T47D (cell line): Measurements from ENCODE around the gene TTL.

Experiments
- DNase-seq, 2 experiments: peaks; one replicate each; pipeline versions ENCODE4 v3.0.0 to v3.0.0-alpha.2; 2011 to 2012; ENCODE audit warnings: low read depth in 1 of 2, low spot score in 1 of 2
- JUND ChIP-seq: IDR thresholded peaks from 2 replicates; pipeline ENCODE4 v1.6.1; 2012; ENCODE audit warnings: low read depth
- in situ Hi-C: cut with HindIII; loops from 2 replicates; pipeline ENCODE4 v1.10.0; 2016; ENCODE audit warnings: low sequenced_read_pairs, low pct_unique_long_range_greater_than_20kb

Gene TTL

DNA sequence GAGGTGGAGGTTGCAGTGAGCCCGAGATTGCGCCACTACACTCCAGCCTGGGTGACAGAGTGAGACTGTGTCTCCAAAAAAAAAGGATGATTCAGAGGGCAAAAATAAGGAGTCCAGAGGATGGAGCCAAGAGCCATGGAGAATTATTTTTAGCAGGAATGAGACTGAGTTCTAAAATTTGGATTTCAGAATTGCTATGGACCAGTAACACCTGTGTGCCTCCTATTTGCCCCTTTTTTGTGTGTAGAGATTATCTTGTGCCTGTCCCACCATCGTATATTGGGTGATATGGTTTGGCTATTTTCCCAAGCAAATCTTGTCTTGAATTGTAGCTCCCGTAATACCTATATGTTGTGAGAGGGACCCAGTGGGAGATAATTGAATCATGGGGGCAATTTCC, 32.1 kb upstream of the TTL start:
- no peak for DNase-seq
- in situ Hi-C loops: no loop called here
- no peak for TF ChIP-seq JUND

DNA sequence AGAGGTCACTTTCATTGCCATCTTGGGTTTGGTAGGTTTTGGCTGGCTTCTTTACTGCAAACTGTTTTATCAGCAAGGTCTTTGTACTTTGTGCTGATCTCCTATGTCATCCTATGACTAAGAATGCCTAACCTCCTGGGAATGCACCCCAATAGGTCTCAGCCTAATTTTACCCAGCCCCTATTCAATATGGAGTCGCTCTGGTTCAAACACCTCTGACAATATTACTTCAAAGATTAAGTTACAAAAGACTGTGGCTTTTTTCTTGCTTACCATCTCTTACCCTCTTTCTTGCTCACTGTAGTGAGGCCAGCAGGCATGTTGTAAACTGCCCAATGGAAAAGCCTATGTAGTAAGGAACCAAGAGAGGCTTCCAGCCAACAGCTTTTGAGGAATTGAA, 30.6 kb upstream of the TTL start:
- no peak for TF ChIP-seq JUND

GRCh38 chr2:112454586-112454985, 27.4 kb upstream of the TTL start:
- no peak for DNase-seq
- in situ Hi-C loops: no loop called here
- TF ChIP-seq JUND: no peak

More for the DNA sequence above, 30.6 kb upstream of the TTL start:
- in situ Hi-C loops: no loop called here
- DNase-seq: no peak

- TF ChIP-seq JUND: no peak
- in situ Hi-C loops: no loop called here
- DNase-seq: no peak
Observed at GRCh38 chr2:112459372-112459771, 22.6 kb upstream of the TTL start.

DNA sequence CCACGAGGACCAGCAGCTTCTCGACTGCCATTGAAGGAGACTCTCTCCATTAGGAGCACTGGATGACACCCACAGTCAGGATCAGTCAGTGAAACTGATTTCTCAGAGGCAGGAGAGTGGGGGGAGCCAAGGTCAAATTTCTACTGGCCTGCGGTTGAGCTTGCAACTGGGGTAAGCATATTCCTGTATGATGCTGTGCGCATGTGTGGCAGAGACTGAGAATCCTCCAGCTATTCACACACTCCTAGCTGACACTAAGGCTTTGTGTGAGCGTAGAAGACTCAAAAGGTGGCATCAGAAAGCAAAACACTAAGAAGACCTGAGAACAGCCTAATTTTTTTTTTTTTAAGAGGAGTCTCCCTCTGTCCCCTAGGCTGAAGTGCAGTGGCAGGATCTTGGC, 19.8 kb upstream of the TTL start:
- DNase-seq: no peak
- TF ChIP-seq JUND: no peak
- in situ Hi-C loops: no loop called here

DNA sequence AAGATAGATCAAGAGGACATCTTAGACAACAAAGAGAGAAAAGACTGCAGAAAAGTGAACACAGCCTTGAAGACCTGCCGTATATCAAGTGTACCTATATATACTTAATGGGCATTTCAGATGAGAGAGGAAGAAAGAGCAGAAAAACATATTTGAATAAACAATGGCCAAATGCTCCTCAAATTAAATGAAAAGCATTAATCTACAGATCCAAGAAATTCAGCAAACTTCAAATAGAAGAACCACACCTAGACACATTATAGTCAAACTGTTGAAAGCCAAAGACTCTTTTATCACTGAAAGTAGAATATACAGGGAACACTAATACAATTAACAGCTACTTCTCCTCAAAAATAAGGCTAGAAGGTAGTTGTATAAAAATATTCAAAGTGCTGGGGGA, 18.7 kb upstream of the TTL start:
- no peak for TF ChIP-seq JUND
- DNase-seq: no peak
- in situ Hi-C loops: no loop called here

GRCh38 chr2:112465382-112465781, 16.6 kb upstream of the TTL start:
- peak in 1 of 2 experiments; percentile 40 for DNase-seq
- no peak for TF ChIP-seq JUND
- in situ Hi-C loops: no loop called here

GRCh38 chr2:112472547-112473263, 9.3 kb upstream of the TTL start:
- in situ Hi-C loops: no loop called here
- TF ChIP-seq JUND: no peak

GRCh38 chr2:112474844-112475486, 7.0 kb upstream of the TTL start:
- TF ChIP-seq JUND: no peak
- DNase-seq: no peak
- in situ Hi-C loops: no loop called here

More at GRCh38 chr2:112472547-112473263, 9.3 kb upstream of the TTL start:
- no peak for DNase-seq

DNA sequence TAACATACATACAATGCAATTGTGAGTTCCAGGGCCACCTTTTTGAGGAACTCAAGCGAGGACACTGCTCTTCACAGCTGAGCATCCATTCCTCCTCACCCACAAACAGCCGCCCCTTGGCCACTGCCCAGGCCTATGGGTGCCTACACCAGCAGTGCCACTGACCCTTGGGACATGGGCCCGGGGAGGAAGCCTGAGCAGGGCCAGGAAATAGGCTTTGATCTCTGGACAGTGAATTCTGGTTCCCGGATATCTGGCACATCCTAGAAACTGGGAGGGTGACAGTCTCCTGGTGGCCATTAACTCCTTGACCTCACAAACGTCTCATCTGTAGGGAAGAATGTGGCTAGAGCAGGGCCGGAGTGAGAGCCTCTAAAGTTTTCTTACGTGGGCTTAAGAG, 5.5 kb upstream of the TTL start:
- in situ Hi-C loops: no loop called here
- no peak for TF ChIP-seq JUND
- no peak for DNase-seq

DNA sequence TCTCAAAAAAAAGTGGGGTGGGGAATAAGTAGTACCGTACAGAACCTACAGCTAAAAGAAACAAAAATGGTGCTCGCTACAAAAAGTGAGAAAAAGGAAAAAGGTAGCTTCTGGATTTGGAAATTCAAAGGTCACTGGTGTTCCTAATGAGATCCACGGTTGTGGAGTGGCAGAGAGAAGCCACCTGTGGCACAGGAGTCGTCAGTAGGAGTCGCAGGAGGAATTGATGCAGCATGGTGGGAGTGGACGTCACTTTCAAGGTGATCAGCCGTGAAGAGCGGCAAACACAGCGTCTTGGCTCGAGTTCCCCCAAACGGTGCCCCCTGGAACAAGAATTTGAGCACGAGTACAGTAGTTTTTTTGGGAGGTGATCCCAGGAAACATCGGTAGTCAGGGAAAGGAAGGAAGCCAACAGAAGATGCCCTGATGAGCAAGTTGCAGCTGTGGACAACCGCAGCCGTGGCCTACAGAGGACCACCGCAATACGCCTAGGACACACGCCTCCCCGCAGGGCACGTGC, 1.4 kb upstream of the TTL start:
- in situ Hi-C loops: no loop called here
- TF ChIP-seq JUND: no peak
- peak; percentile 38 to 56 for DNase-seq

DNA sequence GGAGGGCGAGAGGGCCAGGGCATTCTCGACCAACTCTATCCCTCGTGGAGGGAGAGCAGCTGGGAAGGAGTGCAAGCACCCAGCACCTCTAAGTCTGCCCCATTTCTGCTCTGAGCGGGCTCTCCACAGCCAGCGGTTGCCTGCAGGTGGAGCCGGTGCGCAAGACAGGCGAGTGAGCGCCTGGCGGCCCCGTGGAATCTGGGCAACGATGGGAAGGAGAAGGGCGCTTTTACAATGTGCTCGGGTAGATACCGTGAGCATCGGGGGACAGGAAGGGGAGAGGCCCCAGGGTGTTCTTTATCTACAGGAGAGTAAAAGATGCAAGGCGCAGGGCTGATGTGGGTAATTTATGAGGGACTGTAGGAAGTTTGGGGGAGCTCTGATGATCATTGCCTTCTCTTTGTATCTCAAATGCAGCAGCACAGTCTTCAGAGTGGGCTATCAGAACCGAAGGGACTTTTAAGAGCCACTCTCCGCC, 867 bp upstream of the TTL start:
- DNase-seq: peak; percentile 80 to 84
- in situ Hi-C loops: no loop called here
- no peak for TF ChIP-seq JUND

- peak; percentile 21 to 53 for DNase-seq
- TF ChIP-seq JUND: no peak
- in situ Hi-C loops: no loop called here
Observed at GRCh38 chr2:112482309-112483041, 519 bp downstream of the TTL start.
